GM21528 (cell line): Measurements from ENCODE around the gene NUDT12.

Experiments
- ATAC-seq: cut with Tn5 transposase; IDR thresholded peaks from one replicate; pipeline ENCODE4 v1.9.1; 2021; ENCODE audit warnings: mild to moderate bottlenecking, moderate library complexity; ENCODE audit not compliant: unreplicated experiment, low FRiP score

Gene NUDT12

DNA sequence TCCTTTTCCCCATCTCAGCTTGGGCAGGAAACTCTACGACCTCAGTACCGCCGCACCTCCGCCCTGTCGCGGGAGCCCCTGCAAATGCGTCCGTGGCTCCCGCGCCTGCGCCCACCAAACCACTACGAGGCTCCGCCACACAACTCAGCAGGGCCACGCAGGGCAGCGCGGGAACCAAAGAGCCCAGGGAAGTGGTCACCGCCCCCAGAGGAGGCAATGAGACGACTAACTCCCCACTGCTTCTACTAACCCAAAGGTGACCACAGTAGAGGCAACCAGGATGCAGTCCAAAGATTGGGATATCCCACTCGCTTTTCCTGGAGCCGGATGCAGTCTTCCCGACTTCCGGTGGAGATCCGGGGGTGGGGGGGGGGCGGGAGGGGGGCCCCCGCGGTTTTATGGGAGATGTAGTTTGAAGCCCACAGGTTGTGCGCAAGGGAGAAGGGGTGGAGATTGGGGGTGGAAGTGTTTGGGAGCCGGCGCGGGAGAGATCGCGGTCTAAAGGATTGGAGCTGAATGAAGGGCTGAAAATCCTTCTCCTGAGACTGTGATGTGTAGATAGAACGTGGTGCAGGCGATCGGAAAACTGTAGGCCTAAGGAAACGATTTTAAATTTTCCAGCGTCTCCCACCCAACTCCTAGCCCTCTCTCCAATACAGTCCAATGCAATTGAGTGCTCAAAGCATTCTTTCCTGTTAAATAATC lies at the start of gene NUDT12:
NUDT12 (minus strand) TSS at position 337 of the 705 bp plus-strand sequence. CDS start 2,541 bp downstream, outside the sequence.
- peak; percentile 94 for ATAC-seq

DNA sequence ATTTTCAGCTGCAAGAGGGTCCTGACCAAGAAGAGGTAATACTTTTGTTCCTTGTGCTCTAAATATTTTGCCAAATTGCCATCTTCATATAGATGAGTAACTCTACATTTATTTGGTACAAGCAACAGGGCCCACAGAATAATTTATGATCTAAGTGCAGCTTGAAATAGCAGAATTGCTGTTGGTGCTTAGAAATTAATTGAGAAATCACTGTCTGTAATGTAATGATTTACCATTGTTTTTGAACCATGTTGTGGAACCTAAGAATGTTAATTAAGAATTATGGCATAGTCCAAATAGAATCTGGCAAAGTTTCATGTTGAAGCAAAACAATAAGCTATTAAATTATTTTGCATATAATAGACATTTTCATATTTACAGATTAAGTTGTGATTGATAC lies 44.8 kb upstream of the NUDT12 start:
- no peak for ATAC-seq

DNA sequence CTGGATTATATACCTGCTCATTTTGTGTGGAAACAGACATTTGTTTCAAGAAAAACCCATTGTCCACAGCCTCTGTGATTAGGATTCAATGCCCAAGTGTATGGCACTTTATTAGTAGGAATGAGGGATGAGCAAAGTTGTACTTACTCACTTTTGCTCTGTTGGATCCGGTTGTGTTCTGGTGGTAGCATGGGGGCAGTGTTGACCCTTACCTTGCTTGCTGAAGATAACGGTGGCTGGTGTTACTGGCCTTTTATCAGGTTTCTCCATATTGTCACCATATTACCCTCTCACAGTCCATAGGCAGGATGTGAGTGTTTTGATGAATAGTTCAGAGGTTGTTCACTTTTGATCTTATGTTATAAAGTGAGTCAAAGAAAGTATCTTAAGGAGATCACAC lies 42.7 kb upstream of the NUDT12 start:
- no peak for ATAC-seq

DNA sequence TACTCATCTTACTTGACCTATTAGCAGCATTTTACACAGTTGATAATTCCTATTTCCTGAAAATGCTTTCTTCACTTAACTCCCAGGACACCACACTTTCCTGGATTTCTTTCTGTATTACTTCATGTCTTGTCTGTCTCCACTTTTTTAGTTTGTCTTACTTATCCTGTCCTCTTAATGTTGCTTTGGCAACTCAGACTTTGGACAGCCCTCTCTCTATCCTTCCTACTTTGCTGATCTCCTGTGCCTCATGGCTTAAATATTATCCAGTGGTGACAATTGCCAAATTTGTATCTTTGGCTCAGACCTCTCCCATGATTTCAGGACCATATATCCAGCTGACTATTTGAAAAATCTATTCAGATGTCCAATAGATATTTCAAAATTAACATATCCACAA lies 39.8 kb upstream of the NUDT12 start:
- ATAC-seq, result no peak

DNA sequence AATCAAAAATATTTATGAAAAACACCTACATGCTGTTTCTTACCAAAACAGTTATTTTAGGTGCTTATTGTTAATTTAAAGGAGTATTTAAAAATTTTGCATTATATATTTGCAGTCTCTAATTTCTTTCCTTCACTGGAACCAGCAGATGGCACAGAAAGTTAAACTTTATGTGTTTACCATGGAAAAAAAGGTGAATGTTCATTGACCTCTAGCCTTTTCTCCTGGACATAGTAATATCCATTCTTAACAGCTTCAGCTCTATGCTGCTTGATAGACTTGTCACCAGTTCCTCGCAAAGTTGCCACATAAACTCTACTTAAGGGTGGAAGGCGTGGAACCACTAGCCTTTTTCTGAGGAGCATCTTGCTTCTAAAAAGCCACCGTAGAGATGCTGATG lies 38.7 kb upstream of the NUDT12 start:
- ATAC-seq, result no peak

DNA sequence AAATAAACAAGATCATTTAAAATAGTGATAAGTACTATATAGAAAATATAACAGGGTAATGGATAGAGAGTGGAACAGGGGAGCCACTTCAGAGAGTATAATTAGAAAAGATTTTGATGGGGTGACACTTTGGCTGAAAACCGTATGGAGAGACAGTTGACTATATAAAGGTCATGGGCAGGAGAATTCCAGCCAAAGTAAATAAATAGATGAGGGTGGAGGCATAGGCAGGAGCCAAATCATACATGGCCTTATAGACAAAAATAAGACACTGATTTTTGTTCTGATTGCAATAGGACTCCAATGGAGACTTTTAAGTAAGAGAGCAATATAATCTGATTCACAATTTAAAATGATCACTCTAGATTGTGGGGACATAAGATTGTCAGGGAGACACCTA lies 37.5 kb upstream of the NUDT12 start:
- no peak for ATAC-seq

DNA sequence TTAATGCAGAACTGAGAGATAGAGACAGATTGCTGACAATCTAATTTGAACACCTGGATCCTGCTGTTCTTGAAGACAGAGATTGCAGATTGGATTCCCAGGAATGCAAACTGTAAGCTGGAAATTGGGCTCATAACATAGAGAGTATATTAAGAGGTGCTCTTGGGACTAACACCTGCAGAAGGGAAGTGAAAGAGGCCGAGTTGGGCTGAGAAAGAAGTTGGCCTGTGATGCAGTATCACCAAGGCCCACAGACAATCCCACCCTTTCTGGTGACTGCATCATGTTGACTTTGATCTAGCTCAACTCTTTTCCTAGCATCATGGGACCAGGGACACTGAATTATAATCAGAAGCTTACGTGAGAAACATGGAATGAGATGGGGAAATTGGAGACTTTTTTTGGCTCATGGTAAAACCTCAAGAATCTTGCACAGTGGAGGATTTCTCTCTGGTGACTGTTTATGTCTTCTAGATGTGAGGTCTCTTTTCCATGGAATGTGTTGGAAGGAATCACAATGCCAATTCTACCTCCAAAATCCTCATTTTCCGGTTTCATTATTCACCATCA lies 36.5 kb upstream of the NUDT12 start:
- no peak for ATAC-seq

DNA sequence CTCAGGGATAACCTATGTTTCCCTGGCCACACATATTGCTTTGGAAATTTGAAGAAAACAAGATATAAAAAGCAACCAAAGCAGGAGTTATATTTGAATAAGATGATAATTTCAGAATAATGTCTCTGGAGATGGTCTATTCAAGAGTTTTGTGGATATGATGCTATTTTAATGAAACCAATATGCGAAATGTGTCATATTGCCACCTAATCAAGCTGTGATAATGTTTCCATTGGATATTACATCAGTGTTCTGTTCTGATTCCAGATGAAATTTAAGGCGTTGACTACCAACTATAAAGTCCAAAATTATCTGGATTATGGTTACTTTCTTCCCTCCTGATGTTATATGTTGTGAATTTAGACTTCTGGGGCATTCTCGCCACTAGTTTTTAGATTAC lies 27.6 kb upstream of the NUDT12 start:
- ATAC-seq, result no peak

DNA sequence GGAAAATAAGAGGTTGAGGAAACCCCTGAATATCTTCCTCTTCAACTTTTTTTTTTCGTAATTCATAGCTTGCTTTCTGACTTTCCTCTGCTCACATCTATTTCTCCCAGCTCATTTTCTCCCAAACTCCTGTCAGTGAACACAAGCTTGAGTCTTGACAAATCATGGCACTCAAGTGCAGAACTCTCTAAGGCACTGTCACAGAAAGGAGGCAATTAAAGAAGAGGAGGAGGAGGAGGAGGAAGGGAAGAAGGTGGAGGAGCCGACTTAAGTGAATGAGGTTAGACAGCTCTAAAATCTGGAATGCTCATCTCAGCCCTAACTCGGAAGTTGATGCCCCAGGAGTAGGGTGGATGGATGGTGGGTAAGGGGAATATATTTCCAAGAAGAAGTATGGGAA lies 27.2 kb upstream of the NUDT12 start:
- no peak for ATAC-seq

DNA sequence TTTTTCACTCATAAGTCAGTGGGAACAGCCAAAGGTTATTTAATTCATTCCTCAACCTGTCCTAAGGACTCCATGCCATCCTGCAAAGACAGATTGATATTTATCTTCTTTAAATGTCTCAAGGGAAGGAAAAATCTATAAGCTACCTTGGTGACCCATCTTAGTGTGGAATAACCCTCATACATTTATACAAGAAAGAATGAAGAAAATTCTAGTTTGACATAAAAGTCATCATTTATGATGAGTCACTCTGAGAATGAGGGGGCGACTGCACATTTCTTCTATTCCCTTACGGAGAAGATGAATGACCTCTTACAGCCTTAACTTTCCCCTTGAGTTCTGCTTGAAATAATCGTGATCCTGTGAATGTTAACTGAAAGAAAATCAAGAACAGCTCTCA lies 26.8 kb upstream of the NUDT12 start:
- ATAC-seq, result no peak

DNA sequence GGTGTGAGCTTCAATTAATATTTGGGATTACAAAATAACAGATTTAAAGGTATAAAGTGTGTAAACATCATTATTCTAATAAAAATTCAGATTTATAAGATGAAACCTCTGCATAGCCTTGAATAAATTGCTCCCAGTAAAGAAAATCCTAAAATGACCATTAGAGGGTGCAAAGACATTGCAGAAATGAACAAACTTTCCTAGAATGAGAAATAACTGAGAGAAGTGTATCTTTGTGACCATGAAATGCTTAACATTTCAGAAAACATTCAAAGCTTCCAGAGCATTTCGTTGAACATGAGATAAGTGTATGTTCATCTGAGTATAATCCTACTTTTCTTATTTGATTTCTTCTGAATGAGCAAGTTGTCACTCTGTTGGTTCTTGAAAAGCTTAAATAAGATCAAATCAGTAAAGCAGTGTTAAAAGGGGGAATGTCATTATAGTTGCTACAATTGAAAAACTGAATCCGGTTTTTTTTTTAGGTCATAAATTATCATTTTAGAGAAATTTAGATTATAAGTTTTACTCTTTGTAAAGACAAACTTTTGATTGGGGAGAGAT lies 24.7 kb upstream of the NUDT12 start:
- ATAC-seq, result no peak

DNA sequence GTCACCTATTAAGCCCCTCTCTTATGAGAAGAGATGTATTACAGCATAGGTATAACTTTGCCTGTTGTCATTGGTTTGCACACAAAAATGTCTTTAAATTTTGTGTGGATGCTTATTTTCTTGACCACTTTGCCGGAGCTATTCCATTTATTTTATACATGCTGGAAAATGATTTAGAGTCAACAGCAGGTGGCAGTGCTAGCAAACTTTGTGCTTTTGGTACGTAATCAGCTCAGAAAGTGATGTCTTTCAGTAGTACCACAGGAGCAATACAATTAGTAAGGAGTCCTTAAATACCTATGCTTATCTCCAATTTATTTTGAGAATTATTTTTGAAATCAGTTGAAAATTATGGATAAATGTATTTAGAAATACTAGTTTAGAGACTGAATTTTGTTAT lies 19.8 kb upstream of the NUDT12 start:
- ATAC-seq, result peak; percentile 73

DNA sequence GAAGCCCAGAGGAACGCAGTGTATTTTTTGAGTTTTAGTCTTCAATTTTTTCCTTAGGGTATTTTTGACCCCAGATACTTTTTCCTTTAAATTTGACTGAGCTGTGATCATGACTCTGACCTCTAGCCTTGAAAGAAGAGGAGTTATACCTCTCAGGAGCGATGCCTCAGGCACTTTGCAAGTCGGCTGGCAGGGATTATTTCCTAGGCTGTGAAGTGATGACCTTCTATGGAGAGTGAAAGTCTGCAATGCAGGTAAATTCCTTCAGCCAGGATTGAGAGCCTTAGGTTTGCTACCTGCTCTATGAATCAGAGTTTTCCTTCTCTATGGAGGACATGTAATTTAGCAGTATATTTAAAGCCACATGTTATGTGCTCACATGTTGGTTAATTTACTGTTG lies 10.8 kb upstream of the NUDT12 start:
- no peak for ATAC-seq

DNA sequence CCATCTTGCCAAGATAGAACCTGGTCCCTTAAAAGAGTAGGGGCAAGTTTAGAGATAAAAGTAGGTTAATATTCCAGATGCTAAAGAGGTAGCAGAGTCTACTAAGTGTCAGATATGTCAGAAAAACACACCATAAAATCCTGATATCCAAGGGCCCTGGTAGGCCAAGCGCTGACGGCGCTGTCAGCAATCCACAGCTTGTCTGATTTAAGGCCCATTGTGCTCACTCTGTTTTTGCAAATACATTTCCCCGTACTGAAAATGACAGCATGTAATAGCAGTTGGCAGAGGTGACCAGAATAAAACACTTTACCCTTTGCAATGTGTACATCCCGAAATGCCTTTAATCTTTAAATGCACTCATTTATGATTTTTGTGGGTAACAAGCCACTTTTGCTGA lies 9.9 kb upstream of the NUDT12 start:
- ATAC-seq, result no peak

DNA sequence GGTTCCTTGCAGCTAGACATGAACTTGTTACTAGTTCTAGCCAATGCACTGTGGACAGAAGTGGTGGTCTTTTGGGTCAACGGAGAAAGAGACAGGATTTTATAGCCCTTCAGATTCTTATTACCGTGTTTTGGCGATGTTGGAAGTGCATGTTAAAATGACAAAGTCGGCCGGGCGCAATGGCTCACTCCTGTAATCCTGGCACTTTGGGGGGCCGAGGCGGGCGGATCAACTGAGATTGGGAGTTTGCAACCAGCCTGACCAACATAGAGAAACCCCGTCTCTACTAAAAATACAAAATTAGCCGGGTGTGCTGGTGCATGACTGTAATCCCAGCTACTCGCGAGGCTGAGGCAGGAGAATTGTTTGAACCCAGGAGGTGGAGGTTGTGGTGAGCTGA lies 9.1 kb upstream of the NUDT12 start:
- no peak for ATAC-seq

DNA sequence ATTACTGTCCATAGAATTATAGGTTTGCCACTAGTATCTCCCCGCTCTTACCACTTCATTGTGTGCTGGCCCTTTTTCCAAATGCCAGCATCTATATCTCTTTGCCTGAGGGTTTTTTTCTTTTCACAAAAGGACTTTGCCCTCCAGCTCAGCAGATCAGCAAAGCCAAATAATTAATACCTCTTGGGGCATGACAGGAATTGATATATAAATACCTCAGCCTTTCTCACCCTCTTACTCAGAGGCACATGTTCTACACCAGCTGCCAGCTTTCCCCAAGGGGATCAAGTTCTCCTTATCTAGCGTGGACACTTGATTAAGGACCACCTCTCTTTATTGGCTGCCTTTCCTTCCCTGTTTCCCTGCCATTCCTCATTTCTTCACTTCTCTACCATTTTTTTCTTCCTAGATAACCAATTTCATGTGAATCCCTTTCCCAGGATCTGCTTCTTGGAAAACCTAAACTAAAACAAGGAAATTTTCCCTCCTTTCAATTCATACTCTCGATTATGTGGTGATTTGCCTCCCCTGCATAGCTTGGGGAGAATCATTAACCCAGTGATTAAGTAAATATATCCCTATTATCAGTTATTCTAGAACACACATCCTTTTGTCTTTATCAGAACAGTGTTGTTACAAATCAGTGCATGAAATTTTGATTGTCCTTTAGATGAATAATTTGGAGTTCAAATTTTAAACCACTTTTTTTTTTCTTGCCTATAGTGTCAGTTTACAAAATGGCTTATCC lies 6.9 kb upstream of the NUDT12 start:
- ATAC-seq, result no peak

DNA sequence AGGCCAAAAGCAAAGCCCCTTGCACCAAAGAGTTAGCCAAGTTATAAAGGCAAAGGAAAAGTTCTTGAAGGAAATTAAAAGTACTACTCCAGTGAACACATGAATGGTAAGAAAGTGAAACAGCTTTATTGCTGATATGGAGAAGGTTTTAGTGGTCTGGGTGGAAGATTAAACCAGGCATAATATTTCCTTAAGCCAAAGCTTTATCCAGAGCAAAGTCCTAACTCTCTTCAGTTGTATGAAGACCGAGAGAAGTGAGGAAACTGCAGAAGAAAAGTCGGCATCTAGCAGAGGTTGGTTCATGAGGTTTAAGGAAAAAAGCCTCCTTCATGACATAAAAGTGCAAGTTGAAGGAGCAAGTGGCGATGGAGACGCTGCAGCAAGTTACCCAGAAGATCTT lies 3.1 kb upstream of the NUDT12 start:
- no peak for ATAC-seq

DNA sequence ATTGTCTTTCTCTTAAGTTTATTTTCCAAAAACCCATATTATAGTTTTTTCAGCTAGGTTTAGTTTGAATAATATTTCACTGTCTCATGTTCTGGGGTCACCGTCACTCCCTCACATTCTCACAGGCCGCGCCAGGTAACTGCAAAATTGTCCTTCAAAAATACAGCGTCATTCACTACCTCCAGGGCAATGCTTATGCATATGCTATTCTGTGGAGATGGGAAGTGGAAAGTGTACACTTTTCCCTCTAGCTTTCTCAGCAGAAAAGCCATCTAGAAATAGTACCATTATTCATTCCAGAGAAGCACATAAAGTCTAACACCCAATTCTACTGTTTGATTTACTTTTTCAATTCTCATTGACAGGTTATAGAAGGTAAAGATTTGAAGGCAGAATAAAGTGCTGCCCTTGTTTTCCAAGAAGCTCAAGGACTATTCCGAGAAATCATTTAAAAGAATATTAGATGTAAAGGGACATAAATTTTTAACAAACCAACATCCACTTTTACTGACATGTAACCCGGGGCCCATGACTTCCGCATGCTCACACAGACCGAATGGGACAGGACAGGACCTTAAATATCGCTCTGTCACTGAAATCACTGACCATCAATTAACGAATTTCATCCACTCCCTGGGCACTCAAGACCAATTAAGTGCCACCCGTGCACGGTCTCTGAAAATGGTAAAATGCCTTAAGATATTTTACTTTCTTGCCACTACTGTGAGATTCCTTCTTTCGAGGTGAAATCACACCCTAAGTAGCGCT lies 720 bp downstream of the NUDT12 start:
- ATAC-seq, result peak; percentile 49

DNA sequence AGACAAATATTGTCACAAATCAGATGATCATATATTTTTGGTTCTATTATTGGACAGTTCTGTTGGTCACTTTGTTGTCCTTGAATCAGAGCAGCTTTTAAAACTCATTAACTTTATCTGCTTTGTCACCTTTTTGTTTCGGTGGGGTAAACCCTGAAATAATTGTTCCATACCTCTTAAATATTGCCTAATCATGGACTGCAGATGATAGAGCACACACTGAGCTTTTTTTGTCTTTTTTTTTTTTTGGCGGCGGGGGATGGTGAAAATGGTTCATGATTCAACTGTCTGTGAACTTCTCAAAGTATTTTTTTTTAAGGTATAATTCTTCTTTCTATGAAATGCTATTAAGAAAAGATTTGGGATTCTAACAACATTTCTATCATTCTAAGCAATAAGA lies 1.8 kb downstream of the NUDT12 start:
- no peak for ATAC-seq

DNA sequence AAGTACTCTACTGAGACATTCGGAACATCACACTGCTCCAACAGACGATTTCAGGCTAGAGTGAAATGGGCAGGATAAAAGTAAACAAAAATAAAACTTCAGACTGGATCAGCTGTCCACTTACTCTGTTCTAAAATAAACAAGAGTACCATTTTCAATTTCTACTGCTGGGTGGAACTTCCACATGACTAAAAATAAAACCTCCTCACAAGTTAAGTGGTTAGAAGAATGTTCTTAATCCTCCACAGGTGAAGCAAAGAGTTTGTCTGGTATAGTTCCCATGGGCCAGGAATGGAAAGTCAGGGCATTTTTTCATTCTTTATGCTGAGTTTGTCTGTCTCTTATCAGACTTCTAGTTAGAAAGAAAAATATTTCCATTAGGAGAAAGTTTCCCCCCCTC lies 15.7 kb downstream of the NUDT12 start:
- peak; percentile 54 for ATAC-seq

DNA sequence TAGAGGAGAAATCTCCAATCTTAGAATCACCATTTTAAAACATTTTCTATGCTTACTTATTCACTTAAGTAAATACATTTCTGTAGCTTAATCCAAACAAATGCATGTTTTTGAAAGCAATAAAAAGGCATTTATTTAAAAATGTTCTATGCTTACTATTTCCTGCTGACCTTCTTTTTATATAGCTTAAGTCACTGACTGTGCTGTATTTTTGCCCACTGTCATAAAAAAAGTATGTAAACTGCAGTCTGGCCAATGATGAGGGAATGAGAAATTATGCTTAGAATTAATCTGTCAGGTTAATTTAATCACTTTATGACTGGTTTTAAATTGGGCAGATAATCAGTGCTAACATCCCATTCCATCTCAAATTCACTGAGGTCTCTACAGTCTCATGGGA lies 20.1 kb downstream of the NUDT12 start:
- ATAC-seq, result no peak
